CD4-positive, alpha-beta T cell treated with Interleukin-6 for 4 hours (primary cell): ENCODE results near the gene SHF.

ENCODE experiments used
- DNase-seq: peaks from one replicate; pipeline ENCODE4 v3.0.0-alpha.2; 2020; ENCODE audit warnings: mixed read lengths

The SHF gene

GRCh38 chr15:45168751-45169551 lies 18.8 kb downstream of the SHF start:
- DNase-seq: no peak

DNA sequence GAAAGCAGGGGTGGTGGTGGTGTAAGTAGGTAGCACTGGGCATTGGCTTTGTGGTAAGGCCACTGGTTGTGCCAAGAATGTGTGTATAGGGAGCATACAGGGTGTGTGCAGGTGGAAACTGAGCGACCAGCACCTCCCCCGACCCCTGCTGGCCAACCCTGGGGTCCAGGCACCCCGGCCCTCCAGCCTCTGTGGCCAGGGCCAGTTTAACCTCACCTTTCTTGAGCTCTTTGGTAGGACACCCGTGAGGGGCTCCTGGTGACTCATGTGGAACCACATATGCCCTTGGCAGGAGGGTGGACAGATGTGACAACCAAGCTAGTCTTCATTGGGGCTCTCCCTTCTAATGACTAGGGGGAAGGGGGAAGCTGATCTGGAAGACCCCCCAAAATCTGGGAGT lies 19.5 kb downstream of the SHF start:
- no peak for DNase-seq

GRCh38 chr15:45167631-45168205 lies 20.0 kb downstream of the SHF start:
- DNase-seq: no peak

- peak; percentile 89 for DNase-seq
Measured at GRCh38 chr15:45166834-45167630, 20.7 kb downstream of the SHF start.

DNA sequence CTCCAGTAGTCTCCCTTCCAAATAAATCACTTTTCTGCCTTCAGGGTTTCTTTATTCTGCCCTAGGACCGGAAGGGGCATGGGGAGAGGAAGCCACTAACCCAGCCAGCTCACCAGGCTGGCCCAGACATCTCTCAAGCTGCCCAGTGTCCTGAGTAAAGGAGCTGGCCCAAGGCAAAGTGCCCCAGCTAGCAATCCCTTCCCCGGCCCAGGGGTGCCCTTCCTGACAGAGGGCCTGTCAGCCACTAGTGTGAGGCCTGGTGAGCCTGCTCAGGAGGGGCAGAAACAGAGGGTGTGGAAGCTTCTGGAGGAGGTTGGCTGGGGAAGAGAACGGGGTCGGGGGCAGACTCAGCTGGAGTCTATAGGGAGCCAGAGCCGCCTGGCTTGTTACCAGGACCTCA lies 22.2 kb downstream of the SHF start:
- no peak for DNase-seq

DNA sequence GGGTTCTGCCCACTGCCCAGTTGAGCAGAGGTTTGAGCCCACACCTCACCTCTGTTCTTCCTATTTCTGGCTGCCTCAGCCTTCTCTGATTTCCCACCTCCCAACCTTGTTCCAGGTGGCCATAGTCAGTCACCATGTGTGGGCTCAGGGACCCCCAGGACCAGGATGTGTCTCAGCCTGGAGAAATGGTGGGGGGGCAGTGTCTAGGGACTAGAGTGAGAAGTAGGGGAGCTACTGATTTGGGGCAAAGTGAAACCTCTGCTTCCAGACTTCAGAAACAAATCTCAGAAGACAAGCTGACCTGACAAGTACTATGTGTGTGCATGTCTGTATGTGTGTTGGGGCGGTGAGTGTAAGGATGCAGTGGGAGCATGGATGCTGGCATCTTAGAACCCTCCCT lies 22.9 kb downstream of the SHF start:
- DNase-seq: no peak

GRCh38 chr15:45163508-45163856 lies 24.3 kb downstream of the SHF start:
- DNase-seq: no peak

GRCh38 chr15:45162771-45163507 lies 24.8 kb downstream of the SHF start:
- peak; percentile 70 for DNase-seq

- DNase-seq: no peak
Measured at GRCh38 chr15:45161666-45162065, 26.1 kb downstream of the SHF start.

DNA sequence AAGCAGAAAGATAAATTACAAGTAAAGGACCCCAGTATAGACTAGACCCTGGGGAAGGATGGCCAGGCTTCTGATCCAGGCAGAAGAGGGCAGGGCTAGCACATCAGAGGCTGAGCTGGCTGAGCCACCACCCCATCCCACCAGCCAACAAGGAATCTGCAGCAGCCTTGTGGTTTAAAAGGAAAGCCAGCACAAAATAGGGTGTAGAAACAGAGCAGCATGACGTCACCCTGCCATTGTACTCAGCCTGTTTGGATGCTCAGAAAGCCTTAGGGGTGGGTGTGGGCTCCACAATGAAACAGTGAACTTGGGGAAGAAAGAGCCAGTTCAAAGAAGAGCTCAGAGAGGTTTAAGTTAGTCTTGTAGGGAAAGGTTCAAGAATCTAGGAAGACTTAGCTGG lies 29.8 kb downstream of the SHF start:
- DNase-seq: peak; percentile 8

- no peak for DNase-seq
Measured at GRCh38 chr15:45156744-45157455, 30.9 kb downstream of the SHF start.

- DNase-seq: no peak
Measured at GRCh38 chr15:45155739-45156138, 32.0 kb downstream of the SHF start.

GRCh38 chr15:45151998-45152828 lies 35.6 kb downstream of the SHF start:
- DNase-seq: no peak

DNA sequence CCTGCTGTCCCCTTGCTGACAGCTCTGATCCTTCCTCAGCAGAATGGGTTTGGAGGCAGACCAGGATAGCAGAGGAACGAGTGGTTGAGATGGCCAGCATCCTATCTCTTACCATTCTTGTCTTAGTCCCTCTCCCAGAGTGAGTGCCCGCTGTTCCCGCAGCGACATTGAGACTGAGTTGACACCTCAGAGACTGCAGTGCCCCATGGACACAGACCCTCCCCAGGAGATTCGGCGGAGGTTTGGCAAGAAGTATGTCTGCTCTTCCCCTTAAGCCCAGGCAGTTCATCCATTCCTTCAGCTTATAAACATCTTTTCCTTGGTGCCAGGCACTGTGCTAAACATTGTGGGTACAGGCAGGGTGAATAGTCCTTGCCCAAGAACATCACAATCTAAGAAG lies 36.8 kb downstream of the SHF start:
- no peak for DNase-seq

- no peak for DNase-seq
Measured at GRCh38 chr15:45150481-45150880, 37.3 kb downstream of the SHF start.

GRCh38 chr15:45149060-45149459 lies 38.7 kb downstream of the SHF start:
- no peak for DNase-seq

- no peak for DNase-seq
Measured at GRCh38 chr15:45148076-45149059, 39.4 kb downstream of the SHF start.

GRCh38 chr15:45147606-45148005 lies 40.2 kb downstream of the SHF start:
- no peak for DNase-seq

DNA sequence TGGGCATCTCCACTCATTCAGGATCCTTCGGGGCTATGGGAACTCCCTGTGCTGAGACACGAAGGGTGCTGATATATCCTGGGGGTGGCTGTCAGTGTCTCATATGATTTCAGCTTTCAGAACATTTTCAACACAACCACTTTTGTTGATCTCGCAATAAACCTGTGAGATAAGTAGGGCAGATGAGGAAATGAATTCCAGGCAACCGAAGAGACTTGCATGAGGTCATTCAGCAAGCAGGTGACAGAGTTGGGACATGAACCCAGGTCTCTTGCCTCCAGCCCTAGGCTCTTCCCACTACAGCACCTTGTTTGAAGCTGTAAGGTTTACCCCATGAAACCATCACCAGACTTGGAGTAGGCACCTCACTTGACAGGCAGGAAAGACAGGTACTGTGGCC lies 41.4 kb downstream of the SHF start:
- DNase-seq: no peak

- no peak for DNase-seq
Measured at GRCh38 chr15:45144775-45145174, 43.0 kb downstream of the SHF start.
